Measurements from ENCODE around the gene STX18.
"Not testable (repeated sequence)": the region's sequence is repeated elsewhere in the genome, so short reads cannot be mapped to it uniquely, and the experiment has no call there.

Gene STX18

DNA sequence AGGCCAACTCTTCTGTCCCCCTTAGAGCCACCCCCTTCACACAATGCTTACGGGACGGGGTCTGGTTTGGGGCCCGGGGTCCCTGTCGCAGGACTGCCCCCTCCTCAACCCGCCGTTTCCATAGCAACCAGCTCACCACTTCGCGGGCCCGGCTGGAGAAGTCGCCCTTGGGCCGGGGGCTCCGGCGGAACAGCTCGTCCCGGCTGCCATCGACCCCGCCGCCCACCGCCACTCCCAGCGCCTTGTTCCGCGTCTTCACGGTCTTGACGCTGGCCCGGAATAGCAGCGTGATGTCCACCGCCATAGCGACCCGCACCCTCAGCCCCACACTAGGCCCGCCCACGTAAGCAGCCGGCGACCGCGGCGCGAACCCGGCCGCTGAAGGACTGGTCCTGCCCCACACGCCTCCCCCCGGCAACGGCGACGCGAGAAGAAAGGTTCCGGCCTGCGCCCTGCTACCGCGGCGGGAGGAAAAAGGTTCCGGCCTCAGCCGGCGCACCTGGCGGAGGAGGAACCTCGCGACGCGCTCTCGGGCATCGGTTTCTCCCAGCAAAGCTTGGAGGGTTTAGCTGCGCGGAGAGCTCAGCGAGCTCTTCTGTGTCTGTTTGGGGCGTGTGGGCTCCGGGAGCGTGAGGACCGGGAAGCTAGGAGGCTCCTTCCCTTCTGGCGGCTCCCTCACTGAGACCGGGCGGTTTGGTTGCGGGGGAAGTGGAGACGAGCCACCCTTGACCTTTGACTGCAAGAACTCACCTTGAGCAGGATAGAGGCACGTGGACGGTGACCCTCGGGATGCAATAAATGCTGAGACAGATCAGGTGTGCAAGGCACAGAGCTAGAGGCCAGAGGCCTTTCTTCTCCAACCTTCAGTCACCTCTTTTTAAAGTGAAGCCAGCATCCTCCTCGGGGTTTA, at the start of gene STX18:
STX18 (minus strand) TSS at position 388 of the 910 bp plus-strand sequence; CDS start at position 304, 84 bp downstream.
- peak; percentile 48 to 74 for DNase-seq

DNA sequence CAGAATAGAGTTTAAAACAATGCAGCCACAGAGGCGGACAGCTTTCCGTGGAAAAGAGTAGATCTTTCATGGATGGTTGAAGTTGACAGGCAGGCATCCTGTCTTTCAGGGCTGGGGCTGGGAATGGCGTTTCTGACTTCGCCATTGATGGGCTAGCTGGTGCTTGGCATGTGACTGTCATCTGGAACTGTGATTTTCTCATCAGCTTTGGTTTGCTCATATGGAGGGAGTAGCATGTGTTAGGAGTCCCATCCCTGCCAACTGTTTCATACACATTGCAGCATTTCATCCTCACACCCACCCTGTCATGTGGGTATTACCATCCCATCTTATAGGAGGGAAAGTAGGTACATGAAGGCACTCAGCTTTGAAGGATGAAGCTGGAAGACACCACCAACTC, 49.2 kb upstream of the STX18 start:
- no peak for DNase-seq

DNA sequence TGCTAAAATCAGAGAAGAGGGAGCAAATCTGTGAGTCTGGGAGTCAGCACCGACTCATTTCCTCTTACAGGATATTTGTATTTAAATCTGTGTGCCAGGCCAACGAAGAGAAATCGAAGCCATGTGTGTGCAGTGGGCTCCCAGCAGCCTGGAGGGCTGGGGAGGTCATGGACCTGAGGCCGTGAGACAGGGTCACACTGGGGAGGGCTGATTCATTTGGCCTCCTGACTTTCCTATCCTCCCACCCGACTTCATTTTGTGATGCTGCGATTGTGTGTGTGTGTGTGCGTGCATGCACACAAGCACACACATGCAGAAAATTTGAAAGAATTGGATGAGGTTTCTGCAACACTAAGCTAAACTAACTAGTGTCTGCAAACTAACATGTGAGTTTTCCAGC, 48.7 kb upstream of the STX18 start:
- DNase-seq = no peak

DNA sequence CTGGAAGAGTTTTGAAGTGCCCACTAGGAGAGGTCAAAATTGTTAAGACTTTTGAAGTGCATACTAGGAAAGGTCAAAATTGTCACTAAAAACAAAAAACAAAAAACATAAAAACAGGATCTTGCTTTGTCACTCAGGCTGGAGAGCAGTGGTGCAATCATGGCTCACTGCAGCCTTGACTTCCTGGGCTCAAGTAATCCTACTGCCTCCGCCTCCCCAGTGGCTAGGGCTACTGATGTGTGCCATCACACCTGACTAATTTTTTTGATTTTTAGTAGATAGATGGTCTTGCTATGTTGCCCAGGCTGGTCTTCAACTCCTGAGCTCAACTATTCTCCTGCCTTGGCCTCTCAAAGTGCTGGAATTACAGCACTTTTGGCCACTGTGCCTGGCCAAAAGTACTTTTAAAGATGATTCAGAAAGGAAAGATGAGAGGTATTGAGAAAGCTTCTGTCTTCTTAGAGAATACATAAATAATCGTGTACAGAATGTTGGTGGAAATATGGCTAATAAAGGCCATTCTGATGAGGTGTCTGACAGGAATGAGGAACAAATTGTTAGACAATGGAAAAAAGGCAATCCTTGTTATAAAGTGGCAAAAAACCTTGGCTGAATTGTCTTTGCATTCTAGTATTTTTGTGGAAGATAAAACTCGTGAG, 43.3 kb upstream of the STX18 start:
- DNase-seq = no peak

DNA sequence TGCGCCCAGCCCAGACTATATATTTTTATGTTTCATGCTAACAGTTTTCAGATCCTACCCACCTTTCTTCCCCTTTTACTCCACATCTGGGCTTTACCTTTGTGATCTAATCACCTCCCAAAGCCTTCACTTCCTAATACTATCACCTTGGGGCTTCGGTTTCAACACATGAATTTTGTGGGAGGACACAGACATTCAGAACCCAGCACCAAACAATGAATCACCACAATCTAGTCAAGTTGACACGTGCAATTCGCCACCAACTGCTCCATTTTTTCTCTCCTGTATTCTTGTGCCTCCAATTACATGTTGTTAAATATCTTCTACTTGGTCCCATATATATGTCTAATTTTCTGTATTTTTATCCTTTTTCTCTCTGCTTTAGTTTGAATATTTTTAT, 41.8 kb upstream of the STX18 start:
- no peak for DNase-seq

DNA sequence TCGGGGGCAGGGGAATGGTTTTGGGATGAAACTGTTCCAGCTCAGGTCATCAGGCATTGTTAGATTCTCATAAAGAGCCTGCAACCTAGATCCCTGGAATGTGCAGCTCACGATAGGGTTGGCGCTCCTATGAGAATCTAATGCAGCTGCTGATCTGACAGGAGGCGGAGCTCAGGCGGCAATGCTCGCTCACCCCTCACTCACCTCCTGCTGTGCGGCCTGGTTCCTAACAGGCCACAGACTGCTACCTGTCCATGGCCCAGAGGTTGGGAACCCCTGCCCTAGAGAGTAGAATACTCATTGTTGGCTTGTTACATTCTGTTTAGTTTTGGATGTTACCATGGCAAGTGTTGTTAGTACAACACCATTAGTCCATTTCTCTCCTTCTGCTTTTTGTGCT, 40.8 kb upstream of the STX18 start:
- no peak for DNase-seq

DNA sequence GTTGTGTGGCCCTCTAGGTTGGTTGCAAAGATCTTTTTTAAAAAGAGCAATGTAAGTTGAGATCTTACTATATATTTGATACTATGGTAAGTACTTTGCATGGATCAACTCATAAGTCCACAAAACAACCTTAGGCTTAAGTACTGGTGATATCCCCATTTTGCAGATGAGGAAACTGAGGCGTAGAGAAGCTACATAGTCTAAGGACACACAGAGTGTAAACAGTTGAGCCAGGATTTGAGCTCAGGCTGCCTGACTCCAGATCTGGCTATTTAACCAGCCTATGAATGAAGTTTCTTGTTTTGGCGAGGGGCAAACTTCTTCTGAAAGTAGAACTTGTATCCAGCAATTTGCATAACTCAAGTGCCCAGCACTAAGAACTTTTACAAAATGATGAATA, 38.6 kb upstream of the STX18 start:
- DNase-seq = no peak

DNA sequence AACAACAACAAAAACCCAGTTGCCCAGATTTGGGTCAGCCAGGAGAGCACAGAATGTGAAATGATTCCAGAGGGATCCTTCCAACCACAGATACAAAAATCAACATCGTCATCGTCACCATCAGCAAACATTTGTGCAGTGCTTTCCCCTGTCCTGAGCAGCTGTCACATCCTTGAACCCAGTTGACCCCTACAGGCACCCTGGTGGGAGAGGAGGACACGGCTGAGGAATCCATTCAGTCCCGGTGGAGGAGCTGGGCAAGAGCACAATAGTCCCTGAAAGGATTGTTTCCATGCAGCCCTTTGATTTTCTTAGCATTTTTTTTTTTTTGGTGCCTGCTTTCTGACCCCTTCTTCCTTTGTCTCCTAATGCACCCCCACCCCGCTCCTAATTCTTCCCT, 37.1 kb upstream of the STX18 start:
- DNase-seq = no peak

DNA sequence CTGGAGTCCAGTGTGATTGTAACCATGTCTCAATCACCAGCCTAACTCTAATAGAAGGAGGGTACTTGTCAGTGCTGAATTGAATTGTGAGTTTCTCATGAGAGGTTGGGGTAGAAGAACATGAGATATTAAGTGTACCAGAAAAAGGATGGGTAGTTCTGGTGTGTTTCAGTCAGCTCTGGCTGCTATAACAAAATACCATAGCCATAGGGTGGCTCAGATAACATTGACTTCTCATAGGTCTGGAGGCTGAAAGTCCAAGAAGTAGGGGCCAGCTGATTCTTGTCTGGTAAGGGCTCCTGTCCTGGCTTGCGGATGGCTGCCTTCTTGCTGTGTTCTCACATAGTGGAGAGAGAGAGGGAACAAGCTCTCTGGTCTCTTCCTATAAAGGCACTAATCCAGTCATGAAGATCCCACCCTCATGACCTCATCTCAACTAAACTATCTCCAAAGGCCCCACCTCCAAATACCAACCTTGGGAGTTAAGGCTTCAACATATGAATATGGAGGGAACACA, 35.6 kb upstream of the STX18 start:
- DNase-seq = no peak

DNA sequence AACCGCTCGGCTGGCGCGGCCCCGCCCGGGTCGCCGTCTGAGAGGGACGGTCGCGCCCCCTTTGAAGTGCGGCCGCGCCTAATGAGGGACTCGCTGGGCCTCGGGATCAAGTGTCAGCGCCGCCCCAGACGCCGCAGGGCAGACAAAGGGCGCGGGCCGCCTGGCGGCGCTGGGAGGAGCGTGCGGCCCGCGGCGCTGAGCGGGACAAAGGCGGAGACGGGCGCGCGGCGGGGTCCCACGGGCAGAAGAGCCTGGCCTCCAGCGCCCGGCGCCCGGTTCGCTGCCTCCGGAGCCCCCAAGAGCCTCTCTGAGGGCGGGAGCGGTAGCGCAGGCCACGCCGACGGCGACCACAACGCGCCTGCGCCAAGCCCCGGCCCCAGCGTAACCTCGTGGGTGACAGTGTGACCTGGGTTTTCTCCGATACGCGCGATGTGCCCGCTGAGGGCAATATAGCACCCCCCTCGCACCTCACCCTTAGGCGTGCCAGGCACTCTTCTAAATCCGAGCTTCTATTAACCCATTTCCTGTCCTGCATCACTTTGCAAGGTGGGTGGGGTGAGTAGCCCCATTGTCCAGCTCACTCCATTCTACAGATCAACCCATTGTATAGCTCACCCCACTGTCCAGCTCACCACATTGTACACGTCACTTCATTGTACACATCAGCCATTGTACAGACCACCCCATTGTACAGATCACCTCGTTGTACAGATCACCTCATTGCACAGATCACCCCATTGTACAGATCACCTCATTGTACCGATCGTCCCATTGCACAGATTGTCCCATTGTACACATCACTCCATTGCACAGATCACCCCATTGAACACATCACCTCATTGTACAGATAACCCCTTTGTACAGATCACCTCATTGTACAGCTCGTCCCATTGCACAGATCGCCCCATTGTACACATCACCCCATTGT, 33.7 kb upstream of the STX18 start:
- DNase-seq = peak; percentile 12 to 50

DNA sequence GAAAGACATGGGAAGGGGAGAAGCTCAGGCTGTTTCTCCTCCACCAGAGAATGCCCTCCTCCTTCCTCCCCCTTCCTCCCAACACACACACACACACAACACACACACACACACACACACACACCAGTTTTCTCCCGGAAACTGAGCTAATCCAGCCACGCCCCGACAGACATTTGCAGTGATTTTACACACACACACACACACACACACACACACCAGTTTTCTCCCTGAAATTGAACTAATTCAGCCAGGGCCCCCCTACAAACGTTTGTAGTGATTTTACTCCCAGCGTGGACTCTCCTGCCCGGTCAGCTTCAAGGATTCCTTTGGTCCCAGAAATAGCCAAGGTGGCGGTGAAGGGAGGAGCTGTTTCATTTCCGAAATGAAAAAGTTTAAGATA, 32.9 kb upstream of the STX18 start:
- peak in 1 of 2 experiments; percentile 33 for DNase-seq

DNA sequence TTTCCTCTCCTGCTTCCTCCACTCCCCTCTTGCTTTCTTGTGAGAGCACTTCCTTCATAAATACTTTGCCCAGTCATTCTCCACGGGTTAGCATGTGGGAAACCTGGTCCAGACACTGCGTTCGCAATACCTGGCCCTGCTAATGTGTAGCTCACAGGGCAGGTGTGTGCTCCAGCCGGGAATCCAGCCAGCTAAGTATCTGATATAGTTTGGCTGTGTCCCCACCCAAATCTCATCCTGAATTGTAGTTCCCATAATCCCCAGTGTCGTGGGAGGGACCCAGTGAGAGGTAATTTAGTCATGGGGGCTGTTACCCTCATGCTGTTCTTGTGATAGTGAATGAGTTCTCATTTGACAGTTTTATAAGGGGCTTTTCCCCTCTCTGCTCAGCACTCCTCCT, 32.2 kb upstream of the STX18 start:
- DNase-seq = no peak

DNA sequence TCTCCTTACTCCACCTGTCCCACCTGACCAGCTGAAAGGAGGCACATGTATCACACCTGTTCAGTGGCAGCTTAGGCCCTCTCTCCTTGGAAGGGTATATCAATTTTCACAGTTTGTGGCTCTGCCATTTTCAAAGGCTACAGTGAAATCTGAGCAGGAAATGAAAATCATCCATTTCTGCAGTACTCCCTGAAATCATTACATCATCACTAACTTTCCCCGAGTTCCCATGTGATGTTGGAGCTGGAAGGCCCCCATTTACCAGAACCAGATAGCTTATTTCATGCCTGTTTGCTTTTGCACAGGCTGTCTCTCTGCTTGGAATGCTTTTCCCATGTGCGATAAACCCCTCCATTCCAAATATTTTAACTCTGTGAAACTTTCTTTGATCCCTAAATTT, 31.0 kb upstream of the STX18 start:
- no peak for DNase-seq

DNA sequence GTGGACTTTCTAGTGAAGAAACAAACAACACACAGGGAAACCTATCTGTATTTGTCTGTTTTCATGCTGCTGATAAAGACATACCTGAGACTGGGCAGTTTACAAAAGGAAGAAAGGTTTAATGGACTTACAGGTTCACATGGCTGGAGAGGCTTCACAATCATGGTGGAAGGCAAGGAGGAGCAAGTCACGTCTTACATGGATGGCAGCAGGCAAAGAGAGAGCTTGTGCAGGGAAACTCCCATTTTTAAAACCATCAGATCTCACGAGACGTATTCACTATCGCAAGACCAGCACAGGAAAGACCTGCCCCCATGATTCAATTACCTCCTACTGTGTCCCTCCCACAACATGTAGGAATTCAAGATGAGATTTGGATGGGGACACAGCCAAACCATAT, 28.0 kb upstream of the STX18 start:
- DNase-seq = not testable (repeated sequence)

DNA sequence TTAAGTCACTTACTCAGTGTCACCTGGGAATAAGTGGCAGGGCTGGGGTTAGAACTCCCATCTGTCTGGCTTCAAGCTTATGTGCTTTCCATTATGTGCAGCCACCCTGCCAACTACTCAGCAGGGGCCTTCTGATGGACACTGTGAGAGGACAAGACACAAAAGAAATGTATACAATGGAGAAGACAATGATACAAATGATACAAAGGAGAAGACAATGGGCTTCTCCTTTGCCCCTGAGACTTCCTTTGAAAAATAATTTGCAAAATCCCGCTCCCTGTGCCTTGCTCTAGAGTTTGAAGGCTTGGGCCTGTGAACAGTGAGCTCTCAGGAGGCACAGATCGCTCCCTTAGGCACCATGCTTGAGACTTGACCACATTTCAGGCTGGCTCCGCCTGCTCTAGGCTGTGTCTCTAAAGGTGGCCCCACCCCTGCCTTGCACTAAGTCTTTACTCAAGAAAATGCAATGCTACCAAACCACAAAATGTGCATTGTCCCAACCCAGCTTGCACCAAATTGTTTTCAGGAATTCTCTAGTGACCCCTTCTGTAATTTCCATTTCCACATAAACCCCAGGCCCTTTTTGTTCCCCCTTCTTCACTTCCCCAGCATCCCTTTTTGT, 27.1 kb upstream of the STX18 start:
- no peak for DNase-seq

DNA sequence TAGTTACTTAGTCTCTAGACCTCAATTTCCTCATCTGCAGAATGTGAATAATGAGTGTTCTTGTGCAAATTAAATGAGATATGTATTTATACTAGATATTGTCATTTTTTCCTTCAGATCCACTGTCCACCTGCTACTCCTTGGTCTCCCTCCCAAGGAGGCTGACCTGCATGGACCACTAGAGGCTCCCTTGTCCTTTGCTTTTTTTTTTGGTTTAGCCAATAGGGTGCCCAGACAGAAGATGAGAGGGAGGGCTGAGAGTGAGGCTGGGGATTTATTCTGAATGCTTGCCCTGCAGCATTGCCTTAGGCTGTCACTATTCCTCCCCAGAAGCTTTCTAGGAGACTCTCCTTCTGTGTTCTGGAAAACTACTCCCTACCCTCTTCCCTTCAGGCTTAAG, 24.5 kb upstream of the STX18 start:
- DNase-seq = not testable (repeated sequence)

DNA sequence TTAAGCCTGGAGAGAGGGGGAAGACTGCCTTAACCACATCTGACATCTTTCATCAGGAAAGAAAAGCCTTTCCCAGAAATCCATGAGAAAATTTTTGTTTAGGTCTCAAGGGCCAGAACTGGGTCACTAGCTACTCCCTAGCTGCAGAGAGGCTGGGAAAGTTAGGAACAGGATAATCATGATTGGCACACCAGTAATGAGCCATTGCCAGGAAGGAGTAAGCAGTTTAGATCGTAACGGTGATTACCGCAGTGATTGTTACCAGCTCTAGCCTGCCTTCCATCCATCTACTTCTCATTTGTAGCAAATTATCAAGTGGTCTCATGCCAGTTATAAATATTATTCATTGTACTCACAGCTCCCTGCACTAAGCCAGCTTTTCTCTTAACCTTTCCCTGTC, 22.7 kb upstream of the STX18 start:
- DNase-seq = no peak

DNA sequence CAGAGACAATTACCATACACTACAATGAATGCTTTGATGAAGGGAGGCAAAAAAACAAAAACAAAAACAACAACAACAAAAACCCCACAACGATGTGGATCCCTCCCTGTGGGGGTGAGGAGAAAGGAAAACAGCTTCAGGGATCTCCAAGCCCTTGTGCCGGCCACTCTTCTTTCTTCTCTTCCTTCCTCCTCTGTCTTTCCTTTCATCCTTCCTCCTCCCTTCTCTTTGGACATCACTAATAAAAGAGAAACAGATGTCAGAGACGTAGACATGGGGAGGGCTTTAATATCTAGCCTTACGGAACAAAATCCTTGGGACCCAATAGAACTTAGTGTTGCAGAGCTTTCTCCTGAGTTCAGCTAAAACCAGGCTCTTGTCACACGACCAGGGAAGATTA, 18.8 kb upstream of the STX18 start:
- no peak for DNase-seq

DNA sequence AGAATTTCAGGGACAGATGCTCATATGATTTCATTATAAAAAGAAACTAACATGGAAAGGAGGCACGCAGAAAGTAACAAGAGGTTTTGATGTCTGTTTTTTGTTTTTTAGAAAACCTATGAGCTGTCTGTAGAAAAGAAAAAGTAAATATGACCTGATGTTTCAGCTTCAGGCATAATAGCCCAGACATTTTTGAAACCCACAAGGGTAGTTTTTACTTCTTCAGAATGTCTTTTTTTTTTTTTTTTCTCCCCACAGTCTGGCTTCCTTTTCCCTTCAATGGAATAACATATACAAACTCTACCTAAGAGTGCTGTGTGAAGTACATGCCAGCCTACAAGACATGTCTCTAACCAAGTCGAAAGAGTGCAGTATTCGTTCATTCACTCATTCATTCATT, 18.3 kb upstream of the STX18 start:
- DNase-seq = no peak

DNA sequence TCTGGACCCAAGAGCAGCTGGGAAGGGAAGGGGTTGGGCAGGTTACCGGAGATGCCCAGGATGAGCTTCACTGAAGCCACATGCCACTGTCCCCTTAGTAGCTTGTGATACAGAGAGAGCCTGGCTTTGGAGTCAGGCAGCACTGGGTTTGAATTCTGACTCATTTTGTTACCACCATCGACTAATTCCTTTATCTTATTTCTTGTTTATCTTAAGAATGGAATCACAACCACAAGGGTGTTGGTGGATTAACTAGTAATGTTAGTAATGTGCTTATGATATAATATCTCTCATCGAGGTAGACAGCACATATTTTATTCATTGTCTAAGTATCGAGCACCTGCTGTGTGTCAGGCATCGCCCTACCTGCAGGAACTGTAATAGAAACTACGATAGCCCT, 17.7 kb upstream of the STX18 start:
- DNase-seq = no peak

DNA sequence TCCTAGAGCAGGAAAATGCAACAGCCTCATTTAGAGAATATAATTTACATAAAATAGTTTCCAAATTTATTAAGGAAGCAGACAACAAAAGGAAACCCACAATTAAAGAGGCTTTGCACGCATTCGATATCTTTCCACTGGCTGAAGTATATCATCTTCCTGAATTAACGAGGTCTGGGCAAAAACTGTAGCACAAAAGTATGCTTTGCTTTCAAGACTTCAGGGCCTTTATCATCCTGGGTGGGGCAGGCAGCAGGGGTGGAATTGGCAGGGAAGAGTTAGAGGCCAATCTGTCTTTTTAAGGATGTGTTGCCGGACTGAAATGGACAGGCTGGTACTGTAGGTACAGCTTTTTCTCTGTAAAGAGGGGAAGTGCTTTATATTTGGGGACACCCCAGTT, 17.0 kb upstream of the STX18 start:
- DNase-seq = no peak

DNA sequence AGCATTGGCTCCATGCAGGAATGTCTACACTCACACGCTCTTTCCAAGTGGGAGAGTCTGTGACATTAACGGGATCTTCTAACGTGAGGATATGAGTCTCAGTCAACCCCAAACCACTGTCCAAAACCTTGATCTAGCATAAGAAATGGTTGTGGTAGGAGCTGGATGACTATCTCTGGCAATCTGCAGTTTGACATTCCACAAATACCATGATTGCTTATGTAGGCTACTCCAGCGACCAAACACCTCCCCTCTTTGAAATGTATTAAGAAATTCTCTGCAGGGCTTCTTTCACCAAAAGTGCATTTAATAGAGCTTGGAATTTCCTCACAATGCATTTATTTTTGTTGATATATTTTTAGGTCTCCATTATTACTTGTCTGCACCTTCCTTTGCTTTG, 14.1 kb upstream of the STX18 start:
- DNase-seq = no peak

DNA sequence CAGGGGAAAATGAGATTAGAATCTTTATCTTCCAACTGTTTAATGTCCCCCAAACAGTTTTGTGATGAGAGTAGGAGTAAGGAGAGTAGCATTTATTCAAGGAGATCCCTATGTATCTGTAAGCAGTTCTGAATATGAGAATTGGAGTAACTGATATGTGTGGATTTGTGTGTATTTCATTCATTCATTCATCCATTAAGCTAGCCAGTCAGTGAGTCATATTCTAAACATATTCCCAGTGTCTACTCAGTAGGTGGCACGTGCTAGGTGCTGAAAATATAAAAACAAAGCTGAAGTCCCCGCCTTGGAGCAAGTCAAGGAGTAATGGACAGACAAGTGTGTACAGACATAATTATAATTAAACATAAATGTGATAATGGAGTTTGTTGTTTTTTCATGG, 12.4 kb upstream of the STX18 start:
- DNase-seq = no peak

All from SW 1271 (cell line).